H9 (cell line): ENCODE measurements around the gene EFEMP1. TPM values are rescaled to one million over a fixed set of nuclear protein-coding genes. Genes with fewer than 3 reads are reported as not detected.

Experiments used
- DNase-seq: peaks from one replicate; pipeline ENCODE4 v3.0.0-alpha.2; 2017
- H2AFZ ChIP-seq: one replicate; pipeline ENCODE4 v1.6.1; 2013; ENCODE audit warnings: mild to moderate bottlenecking, low read length, control low read depth, moderate library complexity
- H2AK5ac ChIP-seq: 2 replicates; pipeline ENCODE4 v1.6.1; 2013; ENCODE audit warnings: low read length, control low read depth, mixed read lengths; ENCODE audit not compliant: insufficient read length
- H2BK120ac ChIP-seq: one replicate; pipeline ENCODE4 v1.6.1; 2013; ENCODE audit warnings: low read depth, mild to moderate bottlenecking, low read length, control low read depth, inconsistent platforms; ENCODE audit not compliant: poor library complexity, severe bottlenecking
- H2BK12ac ChIP-seq: 2 replicates; pipeline ENCODE4 v1.6.1; 2013; ENCODE audit warnings: low read length, control low read depth, mixed read lengths, low read depth; ENCODE audit not compliant: insufficient read length
- H2BK15ac ChIP-seq: 2 replicates; pipeline ENCODE4 v1.6.1; 2013; ENCODE audit warnings: low read depth, low read length, control low read depth
- H2BK20ac ChIP-seq: one replicate; pipeline ENCODE4 v1.6.1; 2013; ENCODE audit warnings: low read depth, mild to moderate bottlenecking, low read length, control low read depth, inconsistent platforms; ENCODE audit not compliant: poor library complexity, severe bottlenecking
- H2BK5ac ChIP-seq: 2 replicates; pipeline ENCODE4 v1.6.1; 2013; ENCODE audit warnings: low read length, control low read depth, mixed read lengths; ENCODE audit not compliant: insufficient read length
- H3K14ac ChIP-seq: 2 replicates; pipeline ENCODE4 v1.6.1; 2013; ENCODE audit warnings: low read length, control low read depth; ENCODE audit not compliant: insufficient read depth
- H3K18ac ChIP-seq: 2 replicates; pipeline ENCODE4 v1.6.1; 2013; ENCODE audit warnings: low read depth, mild to moderate bottlenecking, mixed read lengths, low read length, control low read depth; ENCODE audit not compliant: insufficient read length
- H3K23ac ChIP-seq: 2 replicates; pipeline ENCODE4 v1.6.1; 2013; ENCODE audit warnings: low read length, control low read depth, mixed read lengths, low read depth; ENCODE audit not compliant: insufficient read length
- H3K23me2 ChIP-seq: 2 replicates; pipeline ENCODE4 v1.6.1; 2013; ENCODE audit warnings: low read depth, mild to moderate bottlenecking, mixed read lengths, low read length, control low read depth; ENCODE audit not compliant: insufficient read length, poor library complexity, severe bottlenecking
- H3K27ac ChIP-seq: 2 replicates; pipeline ENCODE4 v1.5.1; 2013; ENCODE audit warnings: low read length, control low read depth, mixed read lengths, low read depth; ENCODE audit not compliant: insufficient read length
- H3K27me3 ChIP-seq: 2 replicates; pipeline ENCODE4 v1.6.1; 2013; ENCODE audit warnings: low read length, control low read depth, inconsistent platforms; ENCODE audit not compliant: insufficient read depth
- H3K4ac ChIP-seq: 2 replicates; pipeline ENCODE4 v1.6.1; 2013; ENCODE audit warnings: low read depth, mild to moderate bottlenecking, control low read depth, inconsistent platforms, low read length, moderate library complexity
- H3K4me1 ChIP-seq: 2 replicates; pipeline ENCODE4 v1.6.1; 2013; ENCODE audit warnings: low read length, control low read depth, inconsistent platforms; ENCODE audit not compliant: insufficient read depth
- H3K4me2 ChIP-seq: 2 replicates; pipeline ENCODE4 v1.6.1; 2013; ENCODE audit warnings: low read length, control low read depth, mixed read lengths; ENCODE audit not compliant: insufficient read length, insufficient read depth
- H3K56ac ChIP-seq: 2 replicates; pipeline ENCODE4 v1.6.1; 2013; ENCODE audit warnings: low read depth, mild to moderate bottlenecking, mixed read lengths, low read length, control low read depth; ENCODE audit not compliant: insufficient read length
- H3K79me1 ChIP-seq: 2 replicates; pipeline ENCODE4 v1.6.1; 2013; ENCODE audit warnings: low read depth, mild to moderate bottlenecking, moderate library complexity, low read length, control low read depth, inconsistent platforms; ENCODE audit not compliant: insufficient read depth, poor library complexity, severe bottlenecking
- H3K79me2 ChIP-seq: 2 replicates; pipeline ENCODE4 v1.6.1; 2013; ENCODE audit warnings: low read length, control low read depth, inconsistent platforms; ENCODE audit not compliant: insufficient read depth
- H3K9ac ChIP-seq: 2 replicates; pipeline ENCODE4 v1.6.1; 2013; ENCODE audit warnings: low read length, control low read depth, mixed read lengths; ENCODE audit not compliant: insufficient read length; ENCODE audit errors: extremely low read depth
- H3K9me3 ChIP-seq: one replicate; pipeline ENCODE4 v1.6.1; 2013; ENCODE audit warnings: low read depth, low read length, inconsistent platforms; ENCODE audit not compliant: control insufficient read depth
- H3T11ph ChIP-seq: one replicate; pipeline ENCODE4 v1.6.1; 2013; ENCODE audit warnings: mild to moderate bottlenecking, low read length, control low read depth, inconsistent platforms
- H4K20me1 ChIP-seq: one replicate; pipeline ENCODE4 v1.6.1; 2013; ENCODE audit not compliant: control insufficient read depth, insufficient read length, insufficient read depth
- H4K5ac ChIP-seq: 2 replicates; pipeline ENCODE4 v1.6.1; 2013; ENCODE audit warnings: low read depth, mild to moderate bottlenecking, mixed read lengths, low read length, control low read depth; ENCODE audit not compliant: insufficient read length
- H4K8ac ChIP-seq: replicated peaks from 2 replicates; pipeline ENCODE4 v1.6.1; 2013; ENCODE audit warnings: low read length, control low read depth, mixed read lengths, low read depth; ENCODE audit not compliant: insufficient read length
- H4K91ac ChIP-seq: 2 replicates; pipeline ENCODE4 v1.6.1; 2013; ENCODE audit warnings: low read depth, mild to moderate bottlenecking, moderate library complexity, mixed read lengths, low read length, control low read depth; ENCODE audit not compliant: insufficient read length
- H3K27ac Mint-ChIP-seq, 3 experiments: 2 replicates in 2 of 3; 3 replicates in 1 of 3; pipeline ENCODE4 v1.8.0; 2020 to 2021; ENCODE audit warnings: mixed read lengths in 3 of 3, mild to moderate bottlenecking in 1 of 3, moderate library complexity in 1 of 3
- H3K27me3 Mint-ChIP-seq: 2 replicates; pipeline ENCODE4 v1.8.0; 2021; ENCODE audit warnings: low read depth, mild to moderate bottlenecking, moderate library complexity, mixed read lengths
- H3K36me3 Mint-ChIP-seq, 3 experiments: 2 replicates in 2 of 3; 3 replicates in 1 of 3; pipeline ENCODE4 v1.8.0; 2020 to 2021; ENCODE audit warnings: low read depth in 3 of 3, mixed read lengths in 3 of 3; ENCODE audit not compliant: insufficient read depth in 1 of 3
- H3K4me1 Mint-ChIP-seq, 2 experiments: 2 replicates each; pipeline ENCODE4 v1.8.0; 2020; ENCODE audit warnings: mixed read lengths in 2 of 2
- H3K4me3 Mint-ChIP-seq, 2 experiments: 2 replicates in 1 of 2; 3 replicates in 1 of 2; pipeline ENCODE4 v1.8.0; 2020 to 2021; ENCODE audit warnings: mild to moderate bottlenecking in 2 of 2, mixed read lengths in 2 of 2, moderate library complexity in 1 of 2
- H3K9me3 Mint-ChIP-seq, 2 experiments: 2 replicates in 1 of 2; 3 replicates in 1 of 2; pipeline ENCODE4 v1.8.0; 2020; ENCODE audit warnings: mild to moderate bottlenecking in 2 of 2, mixed read lengths in 2 of 2, moderate library complexity in 1 of 2
- CTCF ChIP-seq: fragments of 200-600 bp; sonication (generic); conservative IDR thresholded peaks from 3 replicates; pipeline ENCODE4 v1.8.0; 2021; ENCODE audit warnings: antibody characterized with exemption, mild to moderate bottlenecking
- WGBS: extraction: QIAGEN DNeasy Blood & Tissue Kit; methylation state at CpG from one replicate; pipeline ENCODE4 v1.1.7; 2013; ENCODE audit warnings: missing lambda C conversion rate, low lambda C conversion rate, mixed read lengths; ENCODE audit not compliant: insufficient read length; ENCODE audit errors: extremely low coverage; 5-methylcytosine and 5-hydroxymethylcytosine counted together
- total RNA-seq: library from RNA; stranded (reverse); gene quantifications from 2 replicates; pipeline ENCODE4 v1.2.1, GENCODE V29; 2021

EFEMP1 gene
- total RNA-seq, 1 experiment from 2014 or later, result 3.5 TPM

GRCh38 chr2:55962915-55963314 is 39.3 kb upstream of the EFEMP1 start:
- Histone ChIP-seq H3K23me2 (no peaks in the 10 kb centered on the region), H3K56ac (no peak overlapping the region), H4K91ac (no peak overlapping the region), H3K79me2 (no peaks in the 10 kb centered on the region), H4K20me1 (no peaks in the 10 kb centered on the region), H3K4ac (no peak overlapping the region), H4K5ac (no peak overlapping the region), H2BK20ac (no peak overlapping the region), H4K8ac (no peak overlapping the region), H3K23ac (no peak overlapping the region), H3K9me3 (no peaks in the 10 kb centered on the region), H3K14ac (no peak overlapping the region), H3K4me2 (no peak overlapping the region), H3K27me3 (no peaks in the 10 kb centered on the region), H2AFZ (no peak overlapping the region), H2BK12ac (no peak overlapping the region), H3K9ac (no peak overlapping the region), H3K18ac (no peak overlapping the region), H3K79me1 (no peaks in the 10 kb centered on the region), H3T11ph (no peak overlapping the region), H3K4me1 (no peaks in the 10 kb centered on the region), H2BK5ac (no peak overlapping the region), H2BK120ac (no peak overlapping the region), H2BK15ac (no peak overlapping the region), H2AK5ac (no peak overlapping the region), H3K27ac (no peak overlapping the region)
- Mint-ChIP-seq H3K27me3 (peaks cover 7% of the 10 kb centered on the region), H3K27ac (no peak overlapping the region), H3K4me3 (no peak overlapping the region), H3K36me3 (no peaks in the 10 kb centered on the region; a peak in 1 of 7 replicates), H3K4me1 (no peaks in the 10 kb centered on the region), H3K9me3 (no peaks in the 10 kb centered on the region)
- no peak for TF ChIP-seq CTCF
- DNase-seq, result no peak
- WGBS, result no CpG with 5 or more reads among the region's 3 CpGs
